Measurements from ENCODE around the gene PIGO.

PIGO gene

GRCh38 chr9:35096035-35096849 is at the start of gene PIGO:
Gene PIGO (minus strand): TSS chr9:35096591. CDS start chr9:35095565, 1,026 bp downstream.
- peak within 1 kb of the TSS; percentile 89 for H3K9ac ChIP-seq (ENCODE audit: low read length)
- H3K27me3 ChIP-seq (ENCODE audit: control insufficient read depth in 1 of 2, insufficient read depth in 2 of 2, low read length in 2 of 2), result no peaks in the 10 kb centered on the region
- peaks cover 48% of the 10 kb centered on the region for H3K36me3 ChIP-seq (ENCODE audit: insufficient read depth, low read length)
- peak within 1 kb of the TSS; percentile 88 for H3K27ac ChIP-seq (ENCODE audit: low read depth, low read length)
- H3K9me3 ChIP-seq (ENCODE audit: low read length), result no peaks in the 10 kb centered on the region
- peaks cover 8% of the 10 kb centered on the region for H3K4me1 ChIP-seq (ENCODE audit: insufficient read depth, low read length)
- H3K4me3 ChIP-seq (ENCODE audit: low read depth in 1 of 2, low read length in 2 of 2), result peak within 1 kb of the TSS; percentile 81 to 83

DNA sequence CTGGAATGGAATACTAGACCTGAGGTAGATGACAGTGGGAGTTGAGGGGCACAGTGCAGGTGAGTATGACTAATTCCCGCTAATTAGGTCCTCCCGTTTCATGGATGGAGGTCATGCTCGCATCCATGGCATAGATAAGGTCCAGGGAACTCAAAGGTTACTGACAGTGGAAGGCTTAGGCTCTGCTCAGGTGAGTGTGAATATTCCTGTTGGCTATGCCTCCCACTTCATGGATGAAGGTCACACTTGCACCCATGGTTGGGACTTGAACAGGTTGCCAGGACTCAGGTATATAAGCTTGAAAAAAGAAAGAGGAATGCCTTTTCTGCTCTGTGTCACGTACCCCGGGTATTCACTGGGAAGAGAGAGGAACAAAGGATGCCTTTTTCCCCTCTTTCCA is 45.6 kb upstream of the PIGO start:
- H3K4me1 ChIP-seq (ENCODE audit: insufficient read depth, low read length), result no peaks in the 10 kb centered on the region
- peaks cover 6% of the 10 kb centered on the region for H3K9me3 ChIP-seq (ENCODE audit: low read length)
- H3K27me3 ChIP-seq (ENCODE audit: control insufficient read depth in 1 of 2, insufficient read depth in 2 of 2, low read length in 2 of 2), result no peaks in the 10 kb centered on the region
- no peaks in the 10 kb centered on the region for H3K36me3 ChIP-seq (ENCODE audit: insufficient read depth, low read length)
- no peak overlapping the region for H3K4me3 ChIP-seq (ENCODE audit: low read depth in 1 of 2, low read length in 2 of 2)
- H3K27ac ChIP-seq (ENCODE audit: low read depth, low read length), result no peak overlapping the region
- no peak overlapping the region for H3K9ac ChIP-seq (ENCODE audit: low read length)

DNA sequence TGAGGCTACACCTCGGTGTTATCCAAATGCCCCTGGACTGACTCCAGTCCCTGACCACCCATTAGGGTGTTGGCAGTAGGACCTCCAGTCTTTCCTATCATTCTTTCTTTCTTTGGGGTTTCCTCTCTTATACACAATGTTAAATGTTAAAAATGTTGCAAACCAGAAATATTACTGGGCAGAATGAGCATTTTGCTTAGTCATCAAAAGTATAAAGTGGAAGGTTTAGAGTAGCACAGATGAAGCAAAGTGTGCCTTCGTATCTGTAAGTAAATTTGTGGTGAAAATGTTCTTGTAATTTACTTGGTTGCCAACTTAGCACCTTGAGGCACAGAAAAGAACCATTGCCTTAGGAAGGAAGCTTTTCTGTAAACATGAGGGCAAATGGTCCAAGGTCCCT is 43.7 kb upstream of the PIGO start:
- Histone ChIP-seq H3K27me3 (ENCODE audit: control insufficient read depth in 1 of 2, insufficient read depth in 2 of 2, low read length in 2 of 2) (no peaks in the 10 kb centered on the region), H3K36me3 (ENCODE audit: insufficient read depth, low read length) (no peaks in the 10 kb centered on the region), H3K9me3 (ENCODE audit: low read length) (peaks cover 6% of the 10 kb centered on the region), H3K4me1 (ENCODE audit: insufficient read depth, low read length) (no peaks in the 10 kb centered on the region), H3K27ac (ENCODE audit: low read depth, low read length) (no peak overlapping the region), H3K4me3 (ENCODE audit: low read depth in 1 of 2, low read length in 2 of 2) (no peak overlapping the region), H3K9ac (ENCODE audit: low read length) (no peak overlapping the region)

DNA sequence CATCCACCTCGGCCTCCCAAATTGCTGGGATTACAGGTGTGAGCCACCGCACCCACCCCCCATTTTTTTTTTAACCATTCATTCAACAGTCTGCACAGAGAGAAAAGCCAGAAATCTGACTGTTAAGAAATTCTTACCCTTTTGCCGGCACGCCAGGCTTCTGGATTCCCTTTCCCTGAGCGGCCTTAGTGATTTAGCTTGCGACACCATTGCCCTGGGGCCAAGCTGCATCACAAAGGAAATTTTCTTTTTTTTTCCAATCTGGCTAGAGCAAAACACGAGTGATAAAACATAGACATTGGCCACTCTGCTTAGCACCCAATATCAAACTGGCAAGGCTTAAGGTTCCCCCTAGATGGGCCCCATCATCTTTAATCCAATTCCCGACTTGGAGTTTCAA is 40.5 kb upstream of the PIGO start:
- Histone ChIP-seq H3K4me1 (ENCODE audit: insufficient read depth, low read length) (no peaks in the 10 kb centered on the region), H3K4me3 (ENCODE audit: low read depth in 1 of 2, low read length in 2 of 2) (no peak overlapping the region), H3K27me3 (ENCODE audit: control insufficient read depth in 1 of 2, insufficient read depth in 2 of 2, low read length in 2 of 2) (no peaks in the 10 kb centered on the region), H3K9me3 (ENCODE audit: low read length) (no peaks in the 10 kb centered on the region), H3K9ac (ENCODE audit: low read length) (no peak overlapping the region), H3K27ac (ENCODE audit: low read depth, low read length) (no peak overlapping the region), H3K36me3 (ENCODE audit: insufficient read depth, low read length) (no peaks in the 10 kb centered on the region)

DNA sequence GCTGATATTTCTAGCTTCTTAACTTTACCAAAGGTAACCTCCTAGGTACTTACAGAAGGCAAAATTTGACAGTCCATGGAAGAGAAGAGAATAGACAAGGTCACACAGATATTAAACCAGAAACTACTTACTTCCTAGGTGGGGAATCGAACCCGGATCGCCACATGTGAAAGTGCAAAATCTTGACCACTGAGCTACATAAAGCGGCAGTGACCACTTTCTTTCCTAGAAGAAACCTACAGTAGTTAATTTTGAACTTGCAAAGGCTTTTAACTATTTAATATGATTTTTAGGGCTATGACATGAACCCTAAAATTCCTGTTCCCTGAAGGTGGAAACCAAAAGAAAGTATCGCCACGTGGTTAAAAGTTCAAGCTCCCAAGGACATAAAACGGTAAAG is 39.6 kb upstream of the PIGO start:
- H3K36me3 ChIP-seq (ENCODE audit: insufficient read depth, low read length), result no peaks in the 10 kb centered on the region
- no peak overlapping the region for H3K27ac ChIP-seq (ENCODE audit: low read depth, low read length)
- H3K4me3 ChIP-seq (ENCODE audit: low read depth in 1 of 2, low read length in 2 of 2), result no peak overlapping the region
- H3K27me3 ChIP-seq (ENCODE audit: control insufficient read depth in 1 of 2, insufficient read depth in 2 of 2, low read length in 2 of 2), result no peaks in the 10 kb centered on the region
- no peaks in the 10 kb centered on the region for H3K4me1 ChIP-seq (ENCODE audit: insufficient read depth, low read length)
- H3K9ac ChIP-seq (ENCODE audit: low read length), result no peak overlapping the region
- no peaks in the 10 kb centered on the region for H3K9me3 ChIP-seq (ENCODE audit: low read length)

DNA sequence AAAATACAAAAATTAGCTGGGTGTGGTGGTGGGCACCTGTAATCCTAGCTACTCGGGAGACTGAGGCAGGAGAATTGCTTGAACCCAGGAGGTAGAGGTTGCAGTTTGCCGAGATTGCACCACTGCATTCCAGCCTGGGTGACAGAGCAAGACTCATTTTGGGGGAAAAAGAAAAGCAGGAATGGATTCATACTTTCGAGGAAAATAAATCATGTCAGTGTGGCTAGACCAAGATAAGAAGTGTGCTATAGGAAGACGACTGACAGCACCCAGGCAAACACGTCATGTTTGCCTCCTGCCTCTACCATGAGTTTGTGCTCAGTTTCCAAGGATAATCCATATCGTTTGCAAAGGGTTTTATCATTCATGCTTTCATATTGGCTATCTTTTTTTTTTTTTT is 38.5 kb upstream of the PIGO start:
- Histone ChIP-seq H3K4me3 (ENCODE audit: low read depth in 1 of 2, low read length in 2 of 2) (no peak overlapping the region), H3K9ac (ENCODE audit: low read length) (no peak overlapping the region), H3K4me1 (ENCODE audit: insufficient read depth, low read length) (no peaks in the 10 kb centered on the region), H3K27me3 (ENCODE audit: control insufficient read depth in 1 of 2, insufficient read depth in 2 of 2, low read length in 2 of 2) (no peaks in the 10 kb centered on the region), H3K36me3 (ENCODE audit: insufficient read depth, low read length) (no peaks in the 10 kb centered on the region), H3K9me3 (ENCODE audit: low read length) (no peaks in the 10 kb centered on the region), H3K27ac (ENCODE audit: low read depth, low read length) (no peak overlapping the region)

DNA sequence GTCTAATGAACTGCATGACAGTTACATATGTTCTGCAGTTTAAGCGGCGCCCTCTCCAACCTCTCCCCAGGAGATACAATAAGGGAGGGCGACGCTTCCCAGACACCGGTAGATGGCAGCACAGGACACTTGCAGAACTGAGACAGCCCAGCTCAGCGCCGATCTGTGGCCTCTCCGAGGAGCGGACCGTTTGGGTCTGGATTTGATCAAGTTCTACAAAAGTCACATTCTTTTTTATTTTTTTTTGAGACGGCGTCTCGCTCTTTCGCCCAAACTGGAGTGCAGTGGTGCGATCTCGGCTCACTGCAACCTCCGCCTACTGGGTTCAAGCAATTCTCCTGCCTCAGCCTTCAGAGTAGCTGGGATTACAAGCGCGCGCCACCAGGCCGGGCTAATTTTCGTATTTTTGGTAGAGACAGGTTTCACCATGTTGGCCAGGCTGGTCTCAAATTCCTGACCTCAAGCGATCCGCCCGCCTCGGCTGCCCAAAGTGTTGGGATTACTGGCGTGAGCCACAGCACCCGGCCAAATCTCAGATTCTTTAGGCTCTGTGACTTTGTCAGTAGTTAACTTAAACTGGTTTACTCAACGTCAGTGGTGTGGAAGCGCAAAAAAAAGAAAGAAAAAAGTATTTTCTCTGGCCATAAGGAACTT is 20.6 kb upstream of the PIGO start:
- Histone ChIP-seq H3K27ac (ENCODE audit: low read depth, low read length) (peak overlapping the region; percentile 51), H3K9ac (ENCODE audit: low read length) (no peak overlapping the region), H3K4me3 (ENCODE audit: low read depth in 1 of 2, low read length in 2 of 2) (peak overlapping the region in 1 of 2 donors; percentile 77), H3K4me1 (ENCODE audit: insufficient read depth, low read length) (peaks cover 35% of the 10 kb centered on the region), H3K27me3 (ENCODE audit: control insufficient read depth in 1 of 2, insufficient read depth in 2 of 2, low read length in 2 of 2) (no peaks in the 10 kb centered on the region), H3K36me3 (ENCODE audit: insufficient read depth, low read length) (no peaks in the 10 kb centered on the region), H3K9me3 (ENCODE audit: low read length) (no peaks in the 10 kb centered on the region)

DNA sequence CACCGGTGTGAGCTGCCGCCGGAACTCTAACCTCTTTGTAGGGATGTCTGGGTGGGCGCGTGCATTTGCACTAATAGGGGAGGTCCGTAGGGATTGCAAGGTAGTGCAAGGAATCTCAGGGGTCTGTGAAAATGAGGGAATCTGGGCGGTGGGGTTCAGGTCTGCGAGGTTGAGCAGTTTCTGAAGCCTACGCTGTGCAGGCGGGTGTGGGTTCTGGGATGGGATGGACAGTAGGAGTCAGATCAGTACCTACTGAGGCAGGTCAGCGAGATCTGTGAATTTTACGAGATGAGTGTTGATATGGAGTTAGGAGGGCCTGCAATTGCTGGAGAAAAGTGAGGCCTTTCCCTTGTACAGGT is 20.1 kb upstream of the PIGO start:
- H3K4me3 ChIP-seq (ENCODE audit: low read depth in 1 of 2, low read length in 2 of 2), result peak overlapping the region; percentile 51 to 77
- H3K9ac ChIP-seq (ENCODE audit: low read length), result no peak overlapping the region
- H3K27ac ChIP-seq (ENCODE audit: low read depth, low read length), result peak overlapping the region; percentile 78
- peaks cover 39% of the 10 kb centered on the region for H3K4me1 ChIP-seq (ENCODE audit: insufficient read depth, low read length)
- H3K36me3 ChIP-seq (ENCODE audit: insufficient read depth, low read length), result no peaks in the 10 kb centered on the region
- H3K27me3 ChIP-seq (ENCODE audit: control insufficient read depth in 1 of 2, insufficient read depth in 2 of 2, low read length in 2 of 2), result no peaks in the 10 kb centered on the region
- no peaks in the 10 kb centered on the region for H3K9me3 ChIP-seq (ENCODE audit: low read length)

DNA sequence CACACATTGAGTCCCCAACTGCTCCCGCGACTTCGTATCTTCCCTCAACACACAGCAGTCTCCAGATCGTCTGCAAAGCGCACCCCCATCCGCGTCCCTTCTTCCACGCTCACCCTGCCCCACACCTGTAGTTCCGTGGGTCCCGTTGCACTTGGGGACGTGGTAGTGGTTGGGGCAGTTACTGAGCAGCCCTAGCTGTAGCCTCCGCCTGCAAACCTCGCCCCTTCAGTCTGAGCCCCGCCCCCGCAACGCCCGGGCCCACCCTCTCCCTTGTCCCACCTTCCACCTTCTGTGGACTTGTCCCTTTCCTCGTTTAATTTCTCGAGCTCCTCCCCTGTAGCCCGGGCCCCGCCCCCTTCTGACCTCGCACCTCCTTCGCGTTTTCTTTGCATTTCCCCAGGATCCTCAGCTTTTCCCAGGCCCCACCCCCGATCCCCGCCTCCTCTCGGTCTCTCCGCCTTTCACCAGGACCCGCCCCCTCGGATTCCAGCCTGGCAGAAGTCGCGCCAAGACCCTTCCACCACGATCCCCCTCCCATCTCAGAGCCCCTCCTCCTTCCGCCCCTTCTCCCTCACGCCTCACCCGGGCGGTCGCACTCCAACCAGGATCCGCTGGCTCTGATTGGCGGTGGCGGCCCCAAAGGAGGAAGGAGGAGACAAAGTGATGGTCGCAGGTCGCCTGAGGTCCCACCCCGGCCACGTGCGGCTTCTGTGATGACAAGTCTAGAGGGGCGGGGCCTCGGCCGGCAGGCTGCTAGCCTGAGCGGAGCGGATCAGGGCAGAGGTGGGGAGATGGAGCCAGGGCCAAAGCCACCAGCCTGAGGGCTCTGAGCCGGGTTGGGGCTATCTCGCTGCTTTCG is 19.5 kb upstream of the PIGO start, which contains the start of gene ATOSB:
Gene ATOSB (minus strand): TSS at position 183 of the 859 bp plus-strand sequence. CDS start 7,588 bp downstream, outside the sequence.
- H3K9ac ChIP-seq (ENCODE audit: low read length), result peak within 1 kb of the TSS; percentile 60
- no peaks in the 10 kb centered on the region for H3K9me3 ChIP-seq (ENCODE audit: low read length)
- H3K36me3 ChIP-seq (ENCODE audit: insufficient read depth, low read length), result no peaks in the 10 kb centered on the region
- peak within 1 kb of the TSS; percentile 51 to 77 for H3K4me3 ChIP-seq (ENCODE audit: low read depth in 1 of 2, low read length in 2 of 2)
- no peaks in the 10 kb centered on the region for H3K27me3 ChIP-seq (ENCODE audit: control insufficient read depth in 1 of 2, insufficient read depth in 2 of 2, low read length in 2 of 2)
- H3K4me1 ChIP-seq (ENCODE audit: insufficient read depth, low read length), result peaks cover 41% of the 10 kb centered on the region
- H3K27ac ChIP-seq (ENCODE audit: low read depth, low read length), result peak within 1 kb of the TSS; percentile 78

DNA sequence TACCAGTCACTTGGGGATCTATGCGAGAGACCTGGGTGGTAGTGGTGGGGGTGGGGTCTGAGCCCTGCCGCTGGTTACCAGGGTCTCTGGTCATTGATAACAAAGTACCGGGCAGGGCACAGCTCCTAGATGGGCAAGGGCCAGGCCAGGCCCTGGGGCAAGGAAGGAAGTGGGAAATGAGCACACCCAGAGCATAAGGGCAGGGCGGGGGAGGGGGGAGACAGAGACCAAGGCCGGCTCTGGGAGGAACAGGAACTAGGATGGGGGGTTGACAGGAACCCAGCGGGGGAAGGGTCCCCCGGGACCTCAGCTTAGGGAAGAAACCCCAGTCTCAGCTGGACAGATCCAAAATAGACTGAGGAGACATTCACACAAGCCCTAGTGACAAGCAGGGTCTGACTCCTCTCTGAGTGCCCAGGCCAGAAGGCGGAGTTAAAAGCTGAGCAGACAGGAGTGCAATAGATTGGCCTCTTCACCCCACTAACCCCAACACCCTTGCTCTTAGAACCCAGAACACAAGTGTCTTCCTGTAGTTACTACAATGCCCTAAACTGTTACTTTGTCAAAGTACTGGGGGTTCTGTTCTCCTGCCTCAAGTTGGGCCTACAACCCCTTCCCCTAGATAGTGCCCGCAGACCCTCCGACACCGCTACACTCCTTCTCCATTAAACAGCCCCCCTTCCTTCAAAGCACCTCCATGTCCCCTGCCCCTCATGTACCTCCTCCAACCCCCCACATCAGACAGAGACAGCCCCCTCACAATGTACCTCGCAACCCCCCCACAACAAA is 18.6 kb upstream of the PIGO start:
- peak overlapping the region; percentile 78 for H3K27ac ChIP-seq (ENCODE audit: low read depth, low read length)
- peak overlapping the region; percentile 60 for H3K9ac ChIP-seq (ENCODE audit: low read length)
- H3K27me3 ChIP-seq (ENCODE audit: control insufficient read depth in 1 of 2, insufficient read depth in 2 of 2, low read length in 2 of 2), result no peaks in the 10 kb centered on the region
- H3K4me3 ChIP-seq (ENCODE audit: low read depth in 1 of 2, low read length in 2 of 2), result peak overlapping the region; percentile 51 to 77
- H3K9me3 ChIP-seq (ENCODE audit: low read length), result no peaks in the 10 kb centered on the region
- H3K4me1 ChIP-seq (ENCODE audit: insufficient read depth, low read length), result peaks cover 50% of the 10 kb centered on the region
- no peaks in the 10 kb centered on the region for H3K36me3 ChIP-seq (ENCODE audit: insufficient read depth, low read length)
